ENCODE measurements around the gene CUL1. TPM values are rescaled to one million over a fixed set of nuclear protein-coding genes. Genes with fewer than 3 reads are reported as not detected.

CUL1 gene
- total and polyA plus RNA-seq, 5 donors from 2014 or later, result 41.4 to 56.9 (median 47.7) TPM

DNA sequence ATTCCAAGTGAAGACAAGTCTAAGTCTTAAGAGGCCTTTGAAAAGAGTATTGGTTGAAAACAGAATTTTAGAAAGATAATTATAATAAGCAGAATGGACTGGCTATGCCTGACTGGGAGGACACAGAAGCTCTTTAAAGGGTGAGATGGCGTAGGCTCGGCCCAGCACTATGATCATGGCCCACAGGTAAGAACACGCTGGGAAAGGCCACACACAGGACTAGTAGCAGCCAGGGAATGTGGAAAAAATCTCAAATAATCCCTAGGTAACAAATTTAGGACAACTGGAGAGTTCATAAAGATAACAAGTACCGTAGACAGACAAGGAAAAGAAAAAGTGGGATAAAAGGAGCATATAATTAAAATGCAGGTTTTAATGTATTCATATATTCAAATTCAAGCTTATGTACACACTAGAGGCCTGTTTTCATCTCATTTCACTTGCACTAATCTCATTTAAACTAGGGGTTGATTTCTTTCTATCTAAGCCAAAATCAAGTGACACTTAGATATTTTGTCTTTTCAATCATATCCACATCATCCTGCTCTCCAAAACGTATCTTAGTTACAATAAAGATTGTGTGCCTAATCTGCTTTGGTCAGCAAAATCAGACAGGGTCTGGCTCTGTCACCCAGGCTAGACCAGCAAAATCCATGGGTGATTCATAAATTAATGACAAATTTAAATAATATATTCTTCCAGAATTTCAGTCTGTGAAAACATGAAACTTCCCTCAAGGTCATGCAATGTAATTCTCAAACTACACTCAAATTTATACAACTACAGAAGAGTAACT is 132.4 kb downstream of the CUL1 start:
- H3K4me3 Mint-ChIP-seq, result no peak overlapping the region
- Histone ChIP-seq H3K36me3 (ENCODE audit: control insufficient read depth, insufficient read depth, low read length) (peaks cover 25% of the 10 kb centered on the region), H3K4me3 (ENCODE audit: low read depth, low read length) (no peak overlapping the region), H3K27me3 (ENCODE audit: control insufficient read depth, insufficient read depth, low read length) (no peaks in the 10 kb centered on the region), H3K9me3 (ENCODE audit: control insufficient read depth in 2 of 2, low read length in 2 of 2) (no peaks in the 10 kb centered on the region), H3K4me1 (ENCODE audit: control insufficient read depth, insufficient read depth, low read length, poor library complexity, severe bottlenecking) (no peaks in the 10 kb centered on the region), H3K27ac (ENCODE audit: insufficient read depth, low read length, poor library complexity, severe bottlenecking) (no peak overlapping the region)
- H3K27ac Mint-ChIP-seq, result peak overlapping the region in 2 of 3 donors; percentile 3 to 8
- H3K4me1 Mint-ChIP-seq, result peaks cover 6 to 16% (median 7%) of the 10 kb centered on the region in 4 donors
- no peak for ATAC-seq (ENCODE audit: low read depth in 2 of 2)
- H3K27me3 Mint-ChIP-seq, result no peaks in the 10 kb centered on the region
- peaks cover 18% of the 10 kb centered on the region for H3K36me3 Mint-ChIP-seq
- H3K9me3 Mint-ChIP-seq, result no peaks in the 10 kb centered on the region
- no peak for DNase-seq

DNA sequence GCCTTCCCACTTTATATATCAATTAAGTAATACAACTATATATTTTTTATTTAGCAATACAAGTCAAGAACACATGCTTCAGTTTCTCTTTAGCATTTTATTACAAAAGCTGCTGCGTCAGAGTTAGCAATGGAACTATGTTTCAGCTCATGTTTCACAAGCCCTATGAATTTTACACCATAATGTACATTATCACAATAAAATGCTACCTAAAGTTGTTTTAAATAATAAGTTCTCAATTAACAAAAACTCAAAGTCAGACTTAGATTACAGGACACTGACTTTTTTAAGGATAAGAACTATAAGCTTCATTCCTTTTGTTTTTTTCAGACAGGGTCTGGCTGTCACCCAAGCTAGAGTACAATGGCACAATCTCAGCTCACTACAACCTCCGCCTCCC is 133.1 kb downstream of the CUL1 start:
- Histone ChIP-seq H3K4me1 (ENCODE audit: control insufficient read depth, insufficient read depth, low read length, poor library complexity, severe bottlenecking) (no peaks in the 10 kb centered on the region), H3K27ac (ENCODE audit: insufficient read depth, low read length, poor library complexity, severe bottlenecking) (no peak overlapping the region), H3K27me3 (ENCODE audit: control insufficient read depth, insufficient read depth, low read length) (no peaks in the 10 kb centered on the region), H3K36me3 (ENCODE audit: control insufficient read depth, insufficient read depth, low read length) (peaks cover 21% of the 10 kb centered on the region), H3K9me3 (ENCODE audit: control insufficient read depth in 2 of 2, low read length in 2 of 2) (no peaks in the 10 kb centered on the region), H3K4me3 (ENCODE audit: low read depth, low read length) (no peak overlapping the region)
- no peak overlapping the region for H3K4me3 Mint-ChIP-seq
- no peaks in the 10 kb centered on the region for H3K27me3 Mint-ChIP-seq
- H3K27ac Mint-ChIP-seq, result no peak overlapping the region
- no peak for ATAC-seq (ENCODE audit: low read depth in 2 of 2)
- peaks cover 25% of the 10 kb centered on the region for H3K36me3 Mint-ChIP-seq
- DNase-seq, result no peak
- H3K9me3 Mint-ChIP-seq, result no peaks in the 10 kb centered on the region
- peaks cover 6 to 16% (median 9%) of the 10 kb centered on the region in 4 donors for H3K4me1 Mint-ChIP-seq

- H3K27ac ChIP-seq (ENCODE audit: insufficient read depth, low read length, poor library complexity, severe bottlenecking), result no peak overlapping the region
- ATAC-seq (ENCODE audit: low read depth in 2 of 2) (no peak), DNase-seq (no peak)
- peaks cover 23 to 31% (median 28%) of the 10 kb centered on the region in 4 donors for H3K4me1 Mint-ChIP-seq
- H3K4me3 ChIP-seq (ENCODE audit: low read depth, low read length), result no peak overlapping the region
- H3K27me3 Mint-ChIP-seq, result no peaks in the 10 kb centered on the region
- H3K27ac Mint-ChIP-seq, result peak overlapping the region in 1 of 3 donors; percentile 45
- no peaks in the 10 kb centered on the region for H3K9me3 Mint-ChIP-seq
- peaks cover 7% of the 10 kb centered on the region for H3K4me1 ChIP-seq (ENCODE audit: control insufficient read depth, insufficient read depth, low read length, poor library complexity, severe bottlenecking)
- H3K4me3 Mint-ChIP-seq, result no peak overlapping the region
- peaks cover 8% of the 10 kb centered on the region for H3K36me3 ChIP-seq (ENCODE audit: control insufficient read depth, insufficient read depth, low read length)
- peaks cover 20% of the 10 kb centered on the region for H3K36me3 Mint-ChIP-seq
- H3K9me3 ChIP-seq (ENCODE audit: control insufficient read depth in 2 of 2, low read length in 2 of 2), result no peaks in the 10 kb centered on the region
- H3K27me3 ChIP-seq (ENCODE audit: control insufficient read depth, insufficient read depth, low read length), result no peaks in the 10 kb centered on the region
Observed at GRCh38 chr7:148834605-148835004, 135.9 kb downstream of the CUL1 start.

GRCh38 chr7:148835854-148836253 is 137.2 kb downstream of the CUL1 start:
- H3K4me1 ChIP-seq (ENCODE audit: control insufficient read depth, insufficient read depth, low read length, poor library complexity, severe bottlenecking), result peaks cover 17% of the 10 kb centered on the region
- no peak overlapping the region for H3K4me3 ChIP-seq (ENCODE audit: low read depth, low read length)
- no peaks in the 10 kb centered on the region for H3K9me3 ChIP-seq (ENCODE audit: control insufficient read depth in 2 of 2, low read length in 2 of 2)
- DNase-seq (no peak), ATAC-seq (ENCODE audit: low read depth in 2 of 2) (no peak)
- H3K27me3 Mint-ChIP-seq, result no peaks in the 10 kb centered on the region
- H3K4me1 Mint-ChIP-seq, result peaks cover 29 to 37% (median 35%) of the 10 kb centered on the region in 4 donors
- H3K4me3 Mint-ChIP-seq, result no peak overlapping the region
- H3K36me3 ChIP-seq (ENCODE audit: control insufficient read depth, insufficient read depth, low read length), result peaks cover 7% of the 10 kb centered on the region
- peaks cover 20% of the 10 kb centered on the region for H3K36me3 Mint-ChIP-seq
- no peak overlapping the region for H3K27ac ChIP-seq (ENCODE audit: insufficient read depth, low read length, poor library complexity, severe bottlenecking)
- H3K27me3 ChIP-seq (ENCODE audit: control insufficient read depth, insufficient read depth, low read length), result no peaks in the 10 kb centered on the region
- H3K9me3 Mint-ChIP-seq, result peaks cover 0 to 5% (median 0%) of the 10 kb centered on the region in 7 donors
- H3K27ac Mint-ChIP-seq, result no peak overlapping the region

- ATAC-seq (ENCODE audit: low read depth in 2 of 2) (no peak), DNase-seq (peak in 2 of 3 donors; percentile 13 to 71)
- no peaks in the 10 kb centered on the region for H3K9me3 ChIP-seq (ENCODE audit: control insufficient read depth in 2 of 2, low read length in 2 of 2)
- Mint-ChIP-seq H3K27me3 (no peaks in the 10 kb centered on the region), H3K36me3 (peaks cover 20% of the 10 kb centered on the region), H3K9me3 (peaks cover 0 to 5% (median 0%) of the 10 kb centered on the region in 7 donors), H3K4me3 (peak overlapping the region in 3 of 4 donors; percentile 15 to 66 (median 23)), H3K4me1 (peaks cover 34 to 51% (median 42%) of the 10 kb centered on the region in 4 donors), H3K27ac (peak overlapping the region; percentile 12 to 60 (median 55))
- H3K27ac ChIP-seq (ENCODE audit: insufficient read depth, low read length, poor library complexity, severe bottlenecking), result no peak overlapping the region
- H3K36me3 ChIP-seq (ENCODE audit: control insufficient read depth, insufficient read depth, low read length), result peaks cover 4% of the 10 kb centered on the region
- peaks cover 24% of the 10 kb centered on the region for H3K4me1 ChIP-seq (ENCODE audit: control insufficient read depth, insufficient read depth, low read length, poor library complexity, severe bottlenecking)
- H3K27me3 ChIP-seq (ENCODE audit: control insufficient read depth, insufficient read depth, low read length), result no peaks in the 10 kb centered on the region
- peak overlapping the region; percentile 23 for H3K4me3 ChIP-seq (ENCODE audit: low read depth, low read length)
Observed at GRCh38 chr7:148838905-148839304, 140.2 kb downstream of the CUL1 start.

GRCh38 chr7:148847815-148848734 is 149.4 kb downstream of the CUL1 start:
- peak overlapping the region in 1 of 3 donors; percentile 7 for H3K27ac Mint-ChIP-seq
- no peaks in the 10 kb centered on the region for H3K36me3 Mint-ChIP-seq
- H3K4me1 Mint-ChIP-seq, result peaks cover 43 to 71% (median 56%) of the 10 kb centered on the region in 4 donors
- no peaks in the 10 kb centered on the region for H3K9me3 Mint-ChIP-seq
- ATAC-seq (ENCODE audit: low read depth in 2 of 2), result no peak
- H3K36me3 ChIP-seq (ENCODE audit: control insufficient read depth, insufficient read depth, low read length), result no peaks in the 10 kb centered on the region
- no peaks in the 10 kb centered on the region for H3K27me3 Mint-ChIP-seq
- H3K9me3 ChIP-seq (ENCODE audit: control insufficient read depth in 2 of 2, low read length in 2 of 2), result no peaks in the 10 kb centered on the region
- H3K4me3 ChIP-seq (ENCODE audit: low read depth, low read length), result peak overlapping the region; percentile 17
- peaks cover 49% of the 10 kb centered on the region for H3K4me1 ChIP-seq (ENCODE audit: control insufficient read depth, insufficient read depth, low read length, poor library complexity, severe bottlenecking)
- no peaks in the 10 kb centered on the region for H3K27me3 ChIP-seq (ENCODE audit: control insufficient read depth, insufficient read depth, low read length)
- H3K27ac ChIP-seq (ENCODE audit: insufficient read depth, low read length, poor library complexity, severe bottlenecking), result no peak overlapping the region
- H3K4me3 Mint-ChIP-seq, result no peak overlapping the region
- no peak for DNase-seq

DNA sequence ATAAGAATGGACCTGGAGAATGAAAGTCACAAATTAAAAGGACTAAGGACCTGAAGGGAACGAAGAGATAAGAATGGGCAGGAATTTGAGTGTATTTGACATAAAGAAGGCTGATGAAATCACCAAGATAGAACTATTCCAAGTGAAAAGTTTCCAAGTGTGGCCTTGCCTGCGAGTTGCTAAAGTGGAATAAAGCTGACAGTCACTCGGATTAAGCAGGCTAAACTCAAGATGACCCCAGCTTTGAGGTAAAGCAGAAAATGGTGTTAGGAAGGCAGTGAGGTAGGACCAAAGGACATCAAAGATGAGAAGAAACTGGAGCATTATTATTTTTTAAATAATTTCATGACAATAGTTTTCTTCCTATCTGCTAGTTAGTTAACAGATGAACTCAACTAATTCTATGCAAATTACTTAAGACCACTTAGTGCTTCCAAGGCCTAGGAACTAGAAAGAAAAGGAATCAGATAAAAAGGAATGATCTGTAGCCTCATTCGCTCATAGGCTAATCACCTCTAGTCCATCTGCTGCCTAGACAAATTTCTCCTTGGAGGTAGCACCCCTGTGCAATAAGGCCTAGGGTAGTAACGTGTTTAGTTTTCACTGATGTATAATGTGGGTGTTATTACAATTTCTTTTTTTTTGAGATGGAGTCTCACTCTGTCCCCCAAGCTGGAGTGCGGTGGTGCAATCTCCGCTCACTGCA is 150.8 kb downstream of the CUL1 start:
- H3K9me3 Mint-ChIP-seq, result no peaks in the 10 kb centered on the region
- no peak overlapping the region for H3K27ac ChIP-seq (ENCODE audit: insufficient read depth, low read length, poor library complexity, severe bottlenecking)

More for the DNA sequence above, 150.8 kb downstream of the CUL1 start:
- Histone ChIP-seq H3K4me3 (ENCODE audit: low read depth, low read length) (no peak overlapping the region), H3K4me1 (ENCODE audit: control insufficient read depth, insufficient read depth, low read length, poor library complexity, severe bottlenecking) (peaks cover 49% of the 10 kb centered on the region), H3K9me3 (ENCODE audit: control insufficient read depth in 2 of 2, low read length in 2 of 2) (no peaks in the 10 kb centered on the region), H3K27me3 (ENCODE audit: control insufficient read depth, insufficient read depth, low read length) (no peaks in the 10 kb centered on the region), H3K36me3 (ENCODE audit: control insufficient read depth, insufficient read depth, low read length) (no peaks in the 10 kb centered on the region)
- H3K4me3 Mint-ChIP-seq, result peak overlapping the region in 1 of 4 donors; percentile 25
- H3K27me3 Mint-ChIP-seq, result no peaks in the 10 kb centered on the region
- peak overlapping the region in 2 of 3 donors; percentile 63 to 80 for H3K27ac Mint-ChIP-seq
- no peaks in the 10 kb centered on the region for H3K36me3 Mint-ChIP-seq
- no peak for DNase-seq
- peaks cover 42 to 71% (median 57%) of the 10 kb centered on the region in 4 donors for H3K4me1 Mint-ChIP-seq
- ATAC-seq (ENCODE audit: low read depth in 2 of 2), result no peak

All from CD4-positive, CD25-positive, alpha-beta regulatory T cell (primary cell).